OCI-LY7 (cell line): ENCODE results near the gene SLC12A8. TPM values are rescaled to one million over a fixed set of nuclear protein-coding genes. Genes with fewer than 3 reads are reported as not detected.

ENCODE experiments used
- BruUV-seq: library from RNA; stranded (reverse); fragments of 400-500 nt; replicated peaks from 2 replicates; lab custom pipeline; 2021; lab: Mats Ljungman, UMichigan
- CTCF ChIA-PET: fragments of 300-600 bp; sonication (Branson Sonifier 250); formaldehyde crosslinking; loops from one replicate; lab custom pipeline; 2022; ENCODE audit warnings: antibody characterized with exemption; ENCODE audit not compliant: unreplicated experiment; lab: Charles Lee
- POLR2A ChIA-PET: fragments of 300-600 bp; sonication (Branson Sonifier 250); formaldehyde crosslinking; loops from one replicate; lab custom pipeline; 2022; ENCODE audit warnings: antibody characterized with exemption; lab: Charles Lee
- DNase-seq: peaks from one replicate; pipeline ENCODE4 v3.0.0-alpha.2; 2015; ENCODE audit warnings: low spot score
- H2AFZ ChIP-seq: fragments of 200-600 bp; sonication (generic), shearing (Covaris generic); 2 replicates; pipeline ENCODE4 v1.6.1; 2014; ENCODE audit warnings: mild to moderate bottlenecking, antibody characterized with exemption, low read length, moderate library complexity
- H3K27ac ChIP-seq: fragments of 200-600 bp; sonication (generic); 2 replicates; pipeline ENCODE4 v1.5.1; 2014; ENCODE audit warnings: mixed run types, low read depth, mild to moderate bottlenecking, moderate library complexity, low read length, inconsistent platforms; ENCODE audit not compliant: poor library complexity, severe bottlenecking
- H3K36me3 ChIP-seq: fragments of 200-600 bp; sonication (generic); 2 replicates; pipeline ENCODE4 v1.6.1; 2014; ENCODE audit warnings: mild to moderate bottlenecking, antibody characterized with exemption, low read length, moderate library complexity, mixed read lengths; ENCODE audit not compliant: insufficient read depth
- H3K4me1 ChIP-seq: fragments of 200-600 bp; sonication (generic); 2 replicates; pipeline ENCODE4 v1.5.1; 2014; ENCODE audit warnings: mild to moderate bottlenecking, low read length; ENCODE audit not compliant: insufficient read depth, poor library complexity, severe bottlenecking
- H3K4me2 ChIP-seq: fragments of 200-600 bp; sonication (generic); 2 replicates; pipeline ENCODE4 v1.6.1; 2014; ENCODE audit warnings: mild to moderate bottlenecking, low read length
- H3K4me3 ChIP-seq: fragments of 200-600 bp; sonication (generic); 2 replicates; pipeline ENCODE4 v1.5.1; 2014; ENCODE audit warnings: mild to moderate bottlenecking, low read depth, low read length; ENCODE audit not compliant: poor library complexity, severe bottlenecking
- H3K79me2 ChIP-seq: fragments of 200-600 bp; sonication (generic); 2 replicates; pipeline ENCODE4 v1.6.1; 2016; ENCODE audit warnings: low read depth, mild to moderate bottlenecking, low read length, moderate library complexity, mixed read lengths; ENCODE audit not compliant: insufficient read depth
- H3K9me2 ChIP-seq: fragments of 200-600 bp; sonication (generic); 2 replicates; pipeline ENCODE4 v1.6.1; 2016; ENCODE audit warnings: mild to moderate bottlenecking, low read length, mixed read lengths; ENCODE audit not compliant: insufficient read depth
- H3K9me3 ChIP-seq: fragments of 200-600 bp; sonication (generic); 2 replicates; pipeline ENCODE4 v1.6.1; 2014; ENCODE audit warnings: mild to moderate bottlenecking, mixed run types, low read length, mixed read lengths
- H4K20me1 ChIP-seq: fragments of 200-600 bp; sonication (generic); 2 replicates; pipeline ENCODE4 v1.6.1; 2014; ENCODE audit warnings: mild to moderate bottlenecking, antibody characterized with exemption, low read length, moderate library complexity, mixed read lengths; ENCODE audit not compliant: insufficient read depth
- EZH2phosphoT487 ChIP-seq: fragments of 200-600 bp; sonication (generic); IDR thresholded peaks from 2 replicates; pipeline ENCODE4 v1.6.1; 2018; ENCODE audit warnings: low read depth, borderline replicate concordance, mild to moderate bottlenecking, mixed run types, antibody characterized with exemption, low read length, moderate library complexity, mixed read lengths
- intact Hi-C: fragments of 100-400 bp; cut with micrococcal nuclease; formaldehyde crosslinking; loops from one replicate; pipeline ENCODE4 v1.10.0; 2022; ENCODE audit not compliant: unreplicated experiment
- total RNA-seq, 2 experiments: library from RNA; depleted of rRNA in 1 of 2; stranded (reverse); fragments of >200 nt in 1 of 2; shearing (Covaris generic) in 1 of 2; gene quantifications; 2 replicates each; pipeline ENCODE4 v1.2.3, GENCODE V29; 2014 to 2022
- TF ChIP-seq, protein P1 (sequence below): fragments of 200-600 bp; sonication (generic); conservative IDR thresholded peaks from 2 replicates; pipeline ENCODE4 v1.5.1; 2014; ENCODE audit warnings: mild to moderate bottlenecking, antibody characterized with exemption, low read length, moderate library complexity, mixed read lengths

Gene SLC12A8
- total RNA-seq, 2 experiments from 2014 or later: 0.84 to 1.0 TPM

DNA sequence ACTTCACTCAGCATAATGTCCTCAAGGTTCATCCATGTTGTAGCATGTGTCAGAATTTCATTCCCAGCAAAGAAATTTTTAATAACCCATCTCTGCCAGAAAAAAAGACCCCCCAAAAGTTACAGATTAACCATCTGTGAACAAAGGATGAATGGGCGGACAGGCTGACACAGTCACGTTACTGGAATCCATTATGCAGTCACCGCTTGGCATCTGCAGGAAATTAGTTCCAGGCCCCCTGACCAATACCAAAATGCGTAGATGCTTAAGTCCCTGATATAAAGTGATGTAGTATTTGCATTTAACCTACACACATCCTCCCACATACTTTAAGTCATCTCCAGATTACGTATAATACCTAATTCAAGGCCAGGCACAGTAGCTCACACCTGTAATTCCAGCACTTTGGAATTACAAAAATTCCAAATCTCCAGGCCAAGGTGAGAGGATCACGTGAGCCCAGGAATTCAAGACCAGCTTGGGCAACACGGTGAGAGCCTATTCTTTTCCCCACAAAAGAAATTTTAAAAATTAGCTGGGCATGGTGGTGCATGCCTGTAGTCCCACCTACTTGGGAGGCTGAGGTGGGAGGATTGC is 1.5 kb upstream of the SLC12A8 start:
- DNase-seq: no peak
- no peak overlapping the region for H2AFZ ChIP-seq
- ChIA-PET POLR2A (interaction anchor here (0.7 kb wide), 1 partner anchor 96 kb away, joined by 3 read pairs; no protein-coding TSS in a partner anchor), CTCF (no interaction called here)
- H4K20me1 ChIP-seq: no peaks in the 10 kb centered on the region
- no peaks in the 10 kb centered on the region for H3K9me2 ChIP-seq
- H3K4me1 ChIP-seq: no peaks in the 10 kb centered on the region
- no peak for TF ChIP-seq EZH2phosphoT487
- TF ChIP-seq, protein P1, sequence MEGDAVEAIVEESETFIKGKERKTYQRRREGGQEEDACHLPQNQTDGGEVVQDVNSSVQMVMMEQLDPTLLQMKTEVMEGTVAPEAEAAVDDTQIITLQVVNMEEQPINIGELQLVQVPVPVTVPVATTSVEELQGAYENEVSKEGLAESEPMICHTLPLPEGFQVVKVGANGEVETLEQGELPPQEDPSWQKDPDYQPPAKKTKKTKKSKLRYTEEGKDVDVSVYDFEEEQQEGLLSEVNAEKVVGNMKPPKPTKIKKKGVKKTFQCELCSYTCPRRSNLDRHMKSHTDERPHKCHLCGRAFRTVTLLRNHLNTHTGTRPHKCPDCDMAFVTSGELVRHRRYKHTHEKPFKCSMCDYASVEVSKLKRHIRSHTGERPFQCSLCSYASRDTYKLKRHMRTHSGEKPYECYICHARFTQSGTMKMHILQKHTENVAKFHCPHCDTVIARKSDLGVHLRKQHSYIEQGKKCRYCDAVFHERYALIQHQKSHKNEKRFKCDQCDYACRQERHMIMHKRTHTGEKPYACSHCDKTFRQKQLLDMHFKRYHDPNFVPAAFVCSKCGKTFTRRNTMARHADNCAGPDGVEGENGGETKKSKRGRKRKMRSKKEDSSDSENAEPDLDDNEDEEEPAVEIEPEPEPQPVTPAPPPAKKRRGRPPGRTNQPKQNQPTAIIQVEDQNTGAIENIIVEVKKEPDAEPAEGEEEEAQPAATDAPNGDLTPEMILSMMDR: no peak
- intact Hi-C loops: no loop called here
- H3K4me3 ChIP-seq: no peak overlapping the region
- H3K27ac ChIP-seq: no peak overlapping the region
- no peaks in the 10 kb centered on the region for H3K79me2 ChIP-seq
- no peaks in the 10 kb centered on the region for H3K36me3 ChIP-seq
- H3K9me3 ChIP-seq: no peaks in the 10 kb centered on the region
- H3K4me2 ChIP-seq: no peak overlapping the region
- BruUV-seq: no TSS peak

DNA sequence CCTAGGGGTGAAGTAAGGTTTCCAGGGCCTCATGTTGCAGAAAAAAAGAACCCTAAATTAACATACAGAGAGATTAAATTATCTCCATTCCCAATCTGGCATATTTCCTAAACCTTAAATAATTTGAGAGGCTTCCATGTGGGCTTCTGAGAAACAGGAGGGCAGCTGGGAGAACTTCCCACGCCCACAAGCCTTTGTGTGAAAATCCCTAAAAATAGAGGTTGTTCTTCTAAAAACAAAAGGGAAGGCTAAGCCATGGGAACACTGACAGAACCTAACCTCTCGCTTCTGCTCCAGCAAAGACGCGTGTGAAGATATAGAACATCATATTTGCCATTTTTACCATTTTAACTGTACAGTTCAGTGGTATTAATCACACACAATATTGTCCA is 812 bp upstream of the SLC12A8 start:
- no peaks in the 10 kb centered on the region for H3K79me2 ChIP-seq
- no peaks in the 10 kb centered on the region for H3K4me1 ChIP-seq
- no peak overlapping the region for H3K27ac ChIP-seq
- H3K4me3 ChIP-seq: no peak overlapping the region
- no peaks in the 10 kb centered on the region for H3K9me3 ChIP-seq
- no TSS peak for BruUV-seq
- no peak for TF ChIP-seq EZH2phosphoT487
- TF ChIP-seq, protein P1: no peak
- H3K36me3 ChIP-seq: no peaks in the 10 kb centered on the region
- no peak overlapping the region for H2AFZ ChIP-seq
- no peak for DNase-seq
- H4K20me1 ChIP-seq: no peaks in the 10 kb centered on the region
- ChIA-PET CTCF (no interaction called here), POLR2A (no interaction called here)
- intact Hi-C loops: no loop called here
- H3K9me2 ChIP-seq: no peaks in the 10 kb centered on the region
- H3K4me2 ChIP-seq: no peak overlapping the region

DNA sequence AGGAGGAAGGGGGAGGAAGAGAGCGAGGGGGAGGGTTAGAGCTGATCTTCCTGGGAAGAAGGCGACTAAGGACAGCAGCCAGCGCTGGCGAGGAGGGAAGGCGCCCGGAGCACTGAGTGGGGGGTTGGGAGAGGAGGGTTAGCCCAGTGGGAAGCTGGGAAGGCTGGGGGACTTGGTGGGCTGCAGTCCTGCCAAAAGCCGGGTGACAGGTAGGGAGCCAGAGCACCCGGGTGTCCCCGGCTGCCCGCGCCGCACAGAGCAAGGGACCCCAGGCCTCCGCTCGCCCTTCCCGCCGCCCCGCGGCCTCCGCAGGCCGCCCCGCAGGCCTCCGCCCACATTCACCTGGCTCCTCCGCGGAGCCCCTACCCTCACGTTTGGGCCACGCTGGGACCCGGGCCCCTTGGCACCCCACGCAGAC is 448 bp downstream of the SLC12A8 start:
- CTCF ChIA-PET: no interaction called here
- H4K20me1 ChIP-seq: no peaks in the 10 kb centered on the region
- no peak for DNase-seq
- H3K9me2 ChIP-seq: no peaks in the 10 kb centered on the region
- H3K27ac ChIP-seq: no peak overlapping the region
- no peaks in the 10 kb centered on the region for H3K36me3 ChIP-seq
- no peaks in the 10 kb centered on the region for H3K4me1 ChIP-seq
- H3K79me2 ChIP-seq: no peaks in the 10 kb centered on the region
- no peak overlapping the region for H3K4me3 ChIP-seq
- BruUV-seq: no TSS peak
- H3K4me2 ChIP-seq: no peak overlapping the region
- intact Hi-C loops: no loop called here
- POLR2A ChIA-PET: no interaction called here
- H3K9me3 ChIP-seq: no peaks in the 10 kb centered on the region
- TF ChIP-seq EZH2phosphoT487: no peak
- TF ChIP-seq, protein P1: no peak
- H2AFZ ChIP-seq: no peak overlapping the region
